Calu3 (cell line): ENCODE measurements around the gene GKN1. TPM values are rescaled to one million over a fixed set of nuclear protein-coding genes. Genes with fewer than 3 reads are reported as not detected.

ENCODE experiments used
- BruUV-seq: library from RNA; stranded (reverse); fragments of 400-500 nt; replicated peaks from 2 replicates; lab custom pipeline; 2021; lab: Mats Ljungman, UMichigan
- CTCF ChIA-PET: fragments of 300-600 bp; sonication (Branson Sonifier 250); formaldehyde crosslinking; loops from one replicate; lab custom pipeline; 2022; ENCODE audit warnings: antibody characterized with exemption; lab: Charles Lee
- DNase-seq: peaks from one replicate; pipeline ENCODE4 v3.0.0; 2022
- H3K27ac Mint-ChIP-seq: one replicate; pipeline ENCODE4 v1.8.0; 2022; ENCODE audit warnings: mixed read lengths; ENCODE audit not compliant: unreplicated experiment
- H3K27me3 Mint-ChIP-seq: one replicate; pipeline ENCODE4 v1.8.0; 2022; ENCODE audit warnings: mixed read lengths; ENCODE audit not compliant: unreplicated experiment
- H3K36me3 Mint-ChIP-seq: one replicate; pipeline ENCODE4 v1.8.0; 2022; ENCODE audit warnings: mild to moderate bottlenecking, moderate library complexity, mixed read lengths; ENCODE audit not compliant: insufficient read depth, unreplicated experiment
- H3K4me1 Mint-ChIP-seq: one replicate; pipeline ENCODE4 v1.8.0; 2022; ENCODE audit warnings: mild to moderate bottlenecking, low read depth, mixed read lengths; ENCODE audit not compliant: unreplicated experiment
- H3K4me3 Mint-ChIP-seq: one replicate; pipeline ENCODE4 v1.8.0; 2022; ENCODE audit warnings: mild to moderate bottlenecking, low read depth, moderate library complexity, mixed read lengths; ENCODE audit not compliant: unreplicated experiment
- H3K9me3 Mint-ChIP-seq: one replicate; pipeline ENCODE4 v1.8.0; 2022; ENCODE audit warnings: low read depth, mixed read lengths; ENCODE audit not compliant: unreplicated experiment
- CTCF ChIP-seq: fragments of 200-600 bp; IDR thresholded peaks from one replicate; pipeline ENCODE4 v1.8.0; 2022; ENCODE audit warnings: antibody characterized with exemption; ENCODE audit not compliant: unreplicated experiment
- intact Hi-C: fragments of 100-400 bp; cut with micrococcal nuclease; formaldehyde crosslinking; loops from one replicate; pipeline ENCODE4 v1.10.0; 2022; ENCODE audit not compliant: unreplicated experiment
- total RNA-seq: library from RNA; stranded (reverse); gene quantifications from 2 replicates; pipeline ENCODE4 v1.2.3, GENCODE V29; 2022

Gene GKN1
- total RNA-seq, 1 experiment from 2014 or later: not detected

GRCh38 chr2:68969736-68970490 is 4.5 kb upstream of the GKN1 start:
- no peak for TF ChIP-seq CTCF
- no peak overlapping the region for H3K27ac Mint-ChIP-seq
- no TSS peak for BruUV-seq
- H3K4me1 Mint-ChIP-seq: no peaks in the 10 kb centered on the region
- peaks cover 51% of the 10 kb centered on the region for H3K27me3 Mint-ChIP-seq
- no peak overlapping the region for H3K4me3 Mint-ChIP-seq
- CTCF ChIA-PET: no interaction called here
- DNase-seq: no peak
- H3K9me3 Mint-ChIP-seq: no peaks in the 10 kb centered on the region
- intact Hi-C loops: no loop called here
- no peaks in the 10 kb centered on the region for H3K36me3 Mint-ChIP-seq

- DNase-seq: no peak
- H3K4me3 Mint-ChIP-seq: no peak overlapping the region
- peaks cover 58% of the 10 kb centered on the region for H3K27me3 Mint-ChIP-seq
- intact Hi-C loops: no loop called here
- no peaks in the 10 kb centered on the region for H3K36me3 Mint-ChIP-seq
- no peak for TF ChIP-seq CTCF
- H3K4me1 Mint-ChIP-seq: no peaks in the 10 kb centered on the region
- BruUV-seq: no TSS peak
- no peaks in the 10 kb centered on the region for H3K9me3 Mint-ChIP-seq
- no peak overlapping the region for H3K27ac Mint-ChIP-seq
- CTCF ChIA-PET: no interaction called here
Observed at GRCh38 chr2:68970566-68971265, 3.7 kb upstream of the GKN1 start.

- intact Hi-C loops: no loop called here
- no peaks in the 10 kb centered on the region for H3K4me1 Mint-ChIP-seq
- H3K4me3 Mint-ChIP-seq: no peak overlapping the region
- H3K27me3 Mint-ChIP-seq: peaks cover 50% of the 10 kb centered on the region
- no TSS peak for BruUV-seq
- H3K9me3 Mint-ChIP-seq: no peaks in the 10 kb centered on the region
- H3K36me3 Mint-ChIP-seq: no peaks in the 10 kb centered on the region
- DNase-seq: peak; percentile 17
- CTCF ChIA-PET: interaction anchor here (0.6 kb wide), 1 partner anchor 17 kb away, joined by 3 read pairs; no protein-coding TSS in a partner anchor
- TF ChIP-seq CTCF: no peak
- H3K27ac Mint-ChIP-seq: no peak overlapping the region
Observed at GRCh38 chr2:68971591-68972231, 2.7 kb upstream of the GKN1 start.

- Mint-ChIP-seq H3K9me3 (no peaks in the 10 kb centered on the region), H3K27ac (no peak overlapping the region), H3K4me1 (no peaks in the 10 kb centered on the region), H3K4me3 (no peak overlapping the region), H3K36me3 (no peaks in the 10 kb centered on the region), H3K27me3 (peaks cover 52% of the 10 kb centered on the region)
- intact Hi-C loops: no loop called here
- no peak for TF ChIP-seq CTCF
- CTCF ChIA-PET: no interaction called here
- DNase-seq: no peak
- no TSS peak for BruUV-seq
Observed at GRCh38 chr2:68974946-68975665, 670 bp downstream of the GKN1 start.
